ENCODE data around the gene SLC43A3. TPM values are rescaled to one million over a fixed set of nuclear protein-coding genes. Genes with fewer than 3 reads are reported as not detected.

SLC43A3 gene
- total RNA-seq, 2 experiments from 2014 or later, result 6.9 to 7.3 TPM

- H3K36me3 ChIP-seq (ENCODE audit: insufficient read depth, low read length), result no peaks in the 10 kb centered on the region
- peaks cover 14% of the 10 kb centered on the region for H3K4me1 Mint-ChIP-seq (ENCODE audit: low read depth)
- H3K36me3 Mint-ChIP-seq (ENCODE audit: low read depth), result no peaks in the 10 kb centered on the region
- H3K4me3 ChIP-seq (ENCODE audit: low read length), result no peak overlapping the region
- no peaks in the 10 kb centered on the region for H3K9me3 ChIP-seq (ENCODE audit: control insufficient read depth in 1 of 2, insufficient read depth in 1 of 2, low read length in 2 of 2)
- H3K27ac ChIP-seq (ENCODE audit: low read depth in 1 of 2, low read length in 2 of 2), result no peak overlapping the region
- peaks cover 9% of the 10 kb centered on the region for H3K4me1 ChIP-seq (ENCODE audit: insufficient read depth, low read length)
- no peak overlapping the region for H3K27ac Mint-ChIP-seq
- no peak overlapping the region for H3K4me3 Mint-ChIP-seq
- POLR2A ChIA-PET, result no interaction called here
- intact Hi-C loops (cut with DNase I, micrococcal nuclease), result no loop called here
- ATAC-seq (ENCODE audit: poor library complexity) (no peak), DNase-seq (no peak)
- peaks cover 4% of the 10 kb centered on the region for H3K27me3 Mint-ChIP-seq
- no peaks in the 10 kb centered on the region for H3K27me3 ChIP-seq (ENCODE audit: control insufficient read depth in 1 of 2, insufficient read depth in 2 of 2, low read length in 2 of 2)
- no peaks in the 10 kb centered on the region for H3K9me3 Mint-ChIP-seq
- CTCF ChIA-PET, result no interaction called here
- TF ChIP-seq CTCF (IDR thresholded peaks at IDR 0.05), result no peak
These were observed 42.3 kb upstream of the SLC43A3 start for GRCh38 chr11:57469268-57469667.

- peaks cover 6% of the 10 kb centered on the region for H3K27me3 Mint-ChIP-seq
- H3K4me1 Mint-ChIP-seq (ENCODE audit: low read depth), result peaks cover 4% of the 10 kb centered on the region
- no peak overlapping the region for H3K4me3 ChIP-seq (ENCODE audit: low read length)
- ATAC-seq (ENCODE audit: poor library complexity) (no peak), DNase-seq (no peak)
- H3K4me3 Mint-ChIP-seq, result no peak overlapping the region
- CTCF ChIA-PET, result no interaction called here
- no peaks in the 10 kb centered on the region for H3K36me3 ChIP-seq (ENCODE audit: insufficient read depth, low read length)
- H3K9me3 Mint-ChIP-seq, result no peaks in the 10 kb centered on the region
- H3K9me3 ChIP-seq (ENCODE audit: control insufficient read depth in 1 of 2, insufficient read depth in 1 of 2, low read length in 2 of 2), result no peaks in the 10 kb centered on the region
- POLR2A ChIA-PET, result no interaction called here
- no peaks in the 10 kb centered on the region for H3K4me1 ChIP-seq (ENCODE audit: insufficient read depth, low read length)
- no peak for TF ChIP-seq CTCF (IDR thresholded peaks at IDR 0.05)
- no peak overlapping the region for H3K27ac ChIP-seq (ENCODE audit: low read depth in 1 of 2, low read length in 2 of 2)
- H3K36me3 Mint-ChIP-seq (ENCODE audit: low read depth), result no peaks in the 10 kb centered on the region
- intact Hi-C loops (cut with DNase I, micrococcal nuclease), result no loop called here
- no peak overlapping the region for H3K27ac Mint-ChIP-seq
- no peaks in the 10 kb centered on the region for H3K27me3 ChIP-seq (ENCODE audit: control insufficient read depth in 1 of 2, insufficient read depth in 2 of 2, low read length in 2 of 2)
These were observed 41.4 kb upstream of the SLC43A3 start for GRCh38 chr11:57468276-57468675.

DNA sequence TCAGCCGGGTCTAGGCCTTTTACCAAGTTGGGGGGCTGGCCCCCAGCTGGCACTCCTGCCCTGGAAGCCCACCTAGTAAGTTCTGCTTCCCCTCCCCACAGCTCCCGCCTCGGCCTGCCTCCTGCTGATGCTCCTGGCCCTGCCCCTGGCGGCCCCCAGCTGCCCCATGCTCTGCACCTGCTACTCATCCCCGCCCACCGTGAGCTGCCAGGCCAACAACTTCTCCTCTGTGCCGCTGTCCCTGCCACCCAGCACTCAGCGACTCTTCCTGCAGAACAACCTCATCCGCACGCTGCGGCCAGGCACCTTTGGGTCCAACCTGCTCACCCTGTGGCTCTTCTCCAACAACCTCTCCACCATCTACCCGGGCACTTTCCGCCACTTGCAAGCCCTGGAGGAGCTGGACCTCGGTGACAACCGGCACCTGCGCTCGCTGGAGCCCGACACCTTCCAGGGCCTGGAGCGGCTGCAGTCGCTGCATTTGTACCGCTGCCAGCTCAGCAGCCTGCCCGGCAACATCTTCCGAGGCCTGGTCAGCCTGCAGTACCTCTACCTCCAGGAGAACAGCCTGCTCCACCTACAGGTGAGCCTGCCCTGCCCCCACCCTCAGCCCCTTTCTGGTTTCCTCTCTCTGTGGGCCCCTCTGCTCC is 40.7 kb upstream of the SLC43A3 start:
- no peak for TF ChIP-seq CTCF (IDR thresholded peaks at IDR 0.05)
- POLR2A ChIA-PET, result no interaction called here
- CTCF ChIA-PET, result no interaction called here
- Histone ChIP-seq H3K36me3 (ENCODE audit: insufficient read depth, low read length) (no peaks in the 10 kb centered on the region), H3K9me3 (ENCODE audit: control insufficient read depth in 1 of 2, insufficient read depth in 1 of 2, low read length in 2 of 2) (no peaks in the 10 kb centered on the region), H3K4me3 (ENCODE audit: low read length) (no peak overlapping the region), H3K4me1 (ENCODE audit: insufficient read depth, low read length) (no peaks in the 10 kb centered on the region), H3K27me3 (ENCODE audit: control insufficient read depth in 1 of 2, insufficient read depth in 2 of 2, low read length in 2 of 2) (no peaks in the 10 kb centered on the region), H3K27ac (ENCODE audit: low read depth in 1 of 2, low read length in 2 of 2) (no peak overlapping the region)
- Mint-ChIP-seq H3K27ac (no peak overlapping the region), H3K4me3 (no peak overlapping the region), H3K9me3 (no peaks in the 10 kb centered on the region), H3K36me3 (ENCODE audit: low read depth) (no peaks in the 10 kb centered on the region), H3K27me3 (peaks cover 12% of the 10 kb centered on the region), H3K4me1 (ENCODE audit: low read depth) (peaks cover 3% of the 10 kb centered on the region)
- DNase-seq, result no peak
- ATAC-seq (ENCODE audit: poor library complexity), result no peak
- intact Hi-C loops (cut with DNase I, micrococcal nuclease), result no loop called here

All from CD4-positive, alpha-beta T cell (primary cell).